Daoy (cell line): ENCODE measurements around the gene WNK2. TPM values are rescaled to one million over a fixed set of nuclear protein-coding genes. Genes with fewer than 3 reads are reported as not detected.

Experiments used
- DNase-seq: peaks from one replicate; pipeline ENCODE4 v3.0.0-alpha.2; 2015; ENCODE audit warnings: low read depth
- total RNA-seq: library from RNA; depleted of rRNA; stranded (reverse); fragments of >200 nt; shearing (Covaris generic); gene quantifications from 2 replicates; pipeline ENCODE4 v1.2.3, GENCODE V29; 2014

Gene WNK2
- total RNA-seq, 1 experiment from 2014 or later, result 1.4 TPM

- DNase-seq, result no peak
These were observed 15.1 kb downstream of the WNK2 start for GRCh38 chr9:93198838-93199625.

- DNase-seq, result no peak
These were observed 16.5 kb downstream of the WNK2 start for GRCh38 chr9:93200449-93200742.

- DNase-seq, result no peak
These were observed 17.0 kb downstream of the WNK2 start for GRCh38 chr9:93200989-93201334.

- no peak for DNase-seq
These were observed 19.2 kb downstream of the WNK2 start for GRCh38 chr9:93203026-93203717.

- DNase-seq, result no peak
These were observed 20.0 kb downstream of the WNK2 start for GRCh38 chr9:93203718-93204469.

GRCh38 chr9:93204470-93205043 lies 20.6 kb downstream of the WNK2 start:
- DNase-seq, result no peak

- DNase-seq, result no peak
These were observed 21.3 kb downstream of the WNK2 start for GRCh38 chr9:93205045-93205768.

GRCh38 chr9:93205896-93206575 lies 22.1 kb downstream of the WNK2 start:
- no peak for DNase-seq

GRCh38 chr9:93206576-93207155 lies 22.7 kb downstream of the WNK2 start:
- no peak for DNase-seq

- peak; percentile 39 for DNase-seq
These were observed 23.4 kb downstream of the WNK2 start for GRCh38 chr9:93207326-93207814.

- no peak for DNase-seq
These were observed 24.2 kb downstream of the WNK2 start for GRCh38 chr9:93207860-93208734.

GRCh38 chr9:93209097-93209496 lies 25.2 kb downstream of the WNK2 start:
- DNase-seq, result no peak

- DNase-seq, result no peak
These were observed 25.8 kb downstream of the WNK2 start for GRCh38 chr9:93209576-93210323.

- no peak for DNase-seq
These were observed 26.5 kb downstream of the WNK2 start for GRCh38 chr9:93210324-93210973.

- no peak for DNase-seq
These were observed 27.2 kb downstream of the WNK2 start for GRCh38 chr9:93210974-93211653.

GRCh38 chr9:93211654-93212001 lies 27.7 kb downstream of the WNK2 start:
- DNase-seq, result no peak

GRCh38 chr9:93212409-93212808 lies 28.5 kb downstream of the WNK2 start:
- no peak for DNase-seq

GRCh38 chr9:93216073-93216365 lies 32.1 kb downstream of the WNK2 start:
- DNase-seq, result no peak
